Activated CD8-positive, alpha-beta memory T cell treated with anti-CD3 and anti-CD28 coated beads, Interleukin-2, amount 50 U/mL, for 24 hours (primary cell): Measurements from ENCODE around the gene TCL1B.
"Not testable (repeated sequence)": the region's sequence is repeated elsewhere in the genome, so short reads cannot be mapped to it uniquely, and the experiment has no call there.

Source experiments
- DNase-seq: peaks from one replicate; pipeline ENCODE4 v3.0.0-alpha.2; 2020; ENCODE audit errors: extremely low read depth

Gene TCL1B

DNA sequence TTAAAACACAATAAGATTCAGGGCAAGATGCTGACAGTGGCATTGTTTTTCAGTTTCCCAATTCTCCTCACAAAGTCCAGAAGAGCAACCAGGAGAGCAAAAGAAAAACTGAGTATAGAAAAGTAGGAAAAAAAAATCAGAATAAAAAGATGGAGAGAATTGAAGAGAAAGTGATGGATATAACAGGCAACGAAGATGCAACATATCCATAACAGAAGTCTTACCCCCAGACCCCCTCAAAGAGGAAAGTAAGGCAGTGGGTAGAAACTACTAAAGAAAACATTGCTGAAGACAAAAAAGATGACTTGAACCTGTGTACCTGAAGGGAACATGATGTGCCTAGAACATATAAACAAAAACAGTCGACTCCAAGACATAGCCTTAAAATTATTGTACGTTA, 17.1 kb downstream of the TCL1B start:
- no peak for DNase-seq

DNA sequence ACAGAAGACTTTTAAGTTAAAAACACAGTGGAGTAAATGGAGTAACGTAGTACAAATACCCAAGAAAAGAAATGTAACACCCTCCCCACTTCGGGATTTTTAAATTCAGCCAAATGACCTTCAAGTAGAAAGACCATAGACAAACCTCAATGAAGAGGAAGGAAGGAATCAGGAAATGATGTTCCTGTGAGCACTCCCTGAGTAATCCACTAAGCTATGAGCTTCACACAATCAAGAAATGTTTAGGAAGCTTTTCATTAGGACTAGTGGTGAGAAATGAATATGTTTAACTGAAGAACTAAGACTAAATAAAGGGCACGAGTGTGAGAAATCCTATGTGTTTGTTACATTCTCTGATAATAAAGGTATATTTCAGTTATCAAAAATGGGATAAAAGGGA, 17.6 kb downstream of the TCL1B start:
- DNase-seq, result no peak

DNA sequence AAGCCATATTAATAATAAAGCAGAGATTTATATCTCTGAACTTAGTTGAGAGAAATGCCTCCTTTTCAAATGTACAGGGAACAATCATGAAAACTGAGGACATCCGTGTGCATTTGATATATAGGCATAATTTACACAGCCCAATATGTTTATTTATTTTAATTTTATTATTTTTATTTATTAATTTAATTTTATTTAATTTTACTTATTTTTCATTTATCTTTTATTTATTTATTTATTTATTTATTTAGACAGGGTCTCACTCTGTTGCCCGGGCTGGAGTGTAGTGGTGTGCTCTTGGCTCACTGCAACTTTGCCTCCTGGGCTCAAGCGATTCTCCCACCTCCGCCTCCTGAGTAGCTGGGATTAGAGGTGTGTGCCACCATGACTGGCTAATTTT, 19.3 kb downstream of the TCL1B start:
- no peak for DNase-seq

DNA sequence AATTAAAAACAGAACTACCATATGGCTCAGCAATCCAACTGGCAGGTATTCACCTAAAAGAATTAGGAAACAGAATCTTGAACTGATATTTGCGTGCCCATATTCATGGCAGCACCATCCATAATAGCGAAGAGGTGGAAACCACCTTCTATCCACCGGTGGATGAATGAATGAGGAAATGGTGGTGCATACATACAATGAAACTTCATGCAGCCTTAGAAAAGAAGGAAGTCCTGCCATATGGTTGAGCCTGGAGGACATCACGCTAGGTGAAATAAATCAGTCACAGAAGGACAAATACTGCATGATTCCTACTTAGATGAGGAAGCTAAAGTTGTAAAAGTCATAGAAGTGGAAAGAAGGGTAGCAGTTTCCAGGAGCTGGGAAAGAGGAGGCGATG, 21.1 kb downstream of the TCL1B start:
- no peak for DNase-seq

DNA sequence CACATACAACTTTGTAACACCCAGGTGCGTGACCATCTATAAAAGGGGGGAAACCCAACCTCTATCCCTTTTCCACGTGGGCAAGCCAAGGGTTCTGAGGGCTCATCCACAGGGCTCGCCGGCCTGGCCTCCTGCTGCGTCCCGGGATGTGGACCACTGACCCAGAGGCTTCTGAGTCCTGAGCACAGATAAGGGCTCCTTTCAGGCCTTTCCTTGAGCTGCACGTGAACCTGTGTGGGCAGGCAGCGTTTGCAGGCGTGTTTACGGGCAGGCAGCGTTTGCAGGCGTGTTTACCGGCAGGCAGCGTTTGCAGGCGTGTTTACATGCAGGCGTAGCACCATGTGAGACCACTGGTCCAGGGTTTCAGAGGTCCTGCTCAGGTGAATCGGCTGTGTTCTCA, 23.9 kb downstream of the TCL1B start:
- no peak for DNase-seq

DNA sequence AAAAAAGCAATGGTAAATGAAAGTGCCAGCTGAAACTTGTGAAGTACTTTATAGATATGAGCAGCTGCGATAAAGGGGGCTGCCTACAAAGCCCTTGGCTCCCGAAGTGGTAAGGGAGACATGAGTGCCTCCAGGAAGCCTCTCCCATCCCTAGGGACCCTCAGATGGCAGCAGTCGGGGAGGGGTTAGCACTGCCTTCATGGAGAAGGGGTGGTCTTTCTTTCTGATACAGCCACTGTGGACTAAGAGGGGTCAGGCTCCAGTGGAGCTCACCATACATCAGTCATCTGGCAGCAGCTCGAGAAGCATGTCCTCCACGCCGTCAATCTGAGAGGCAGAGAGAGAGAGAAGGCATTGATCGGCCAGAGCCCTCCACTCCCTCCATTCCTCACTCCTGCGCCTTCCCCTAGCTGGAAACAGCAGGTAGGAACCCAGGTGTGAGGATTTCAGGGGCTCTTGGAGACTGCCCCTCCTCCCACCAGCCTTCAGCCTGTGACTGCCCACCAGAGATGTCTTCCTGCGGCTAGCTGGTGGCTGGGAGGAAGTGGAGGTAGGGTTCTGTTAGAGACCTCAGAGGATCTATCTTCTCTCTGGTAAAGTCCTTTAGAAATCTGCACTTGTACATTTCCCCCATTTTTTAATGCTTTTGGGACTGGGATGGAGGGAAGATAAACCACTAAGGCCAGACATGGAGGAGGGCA, 25.4 kb downstream of the TCL1B start:
- DNase-seq, result no peak

DNA sequence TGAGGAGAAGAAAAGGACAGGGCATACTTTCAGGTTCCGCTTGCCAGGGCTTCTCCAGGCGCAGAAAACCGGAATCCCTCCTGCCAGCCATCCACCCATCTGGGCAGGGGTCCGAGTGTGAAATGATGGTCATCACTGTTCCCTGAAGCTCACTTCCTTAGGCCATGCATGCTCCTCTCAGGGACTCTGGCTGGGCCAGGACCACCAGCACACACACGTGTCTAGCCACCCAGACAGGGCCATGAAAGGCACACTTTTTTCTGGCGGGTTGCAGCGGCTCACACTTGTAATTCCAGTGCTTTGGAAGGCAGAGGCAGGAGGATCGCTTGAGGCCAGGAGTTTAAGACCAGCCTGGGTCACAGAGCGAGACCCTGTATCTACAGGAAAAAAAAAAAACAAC, 26.2 kb downstream of the TCL1B start:
- no peak for DNase-seq

DNA sequence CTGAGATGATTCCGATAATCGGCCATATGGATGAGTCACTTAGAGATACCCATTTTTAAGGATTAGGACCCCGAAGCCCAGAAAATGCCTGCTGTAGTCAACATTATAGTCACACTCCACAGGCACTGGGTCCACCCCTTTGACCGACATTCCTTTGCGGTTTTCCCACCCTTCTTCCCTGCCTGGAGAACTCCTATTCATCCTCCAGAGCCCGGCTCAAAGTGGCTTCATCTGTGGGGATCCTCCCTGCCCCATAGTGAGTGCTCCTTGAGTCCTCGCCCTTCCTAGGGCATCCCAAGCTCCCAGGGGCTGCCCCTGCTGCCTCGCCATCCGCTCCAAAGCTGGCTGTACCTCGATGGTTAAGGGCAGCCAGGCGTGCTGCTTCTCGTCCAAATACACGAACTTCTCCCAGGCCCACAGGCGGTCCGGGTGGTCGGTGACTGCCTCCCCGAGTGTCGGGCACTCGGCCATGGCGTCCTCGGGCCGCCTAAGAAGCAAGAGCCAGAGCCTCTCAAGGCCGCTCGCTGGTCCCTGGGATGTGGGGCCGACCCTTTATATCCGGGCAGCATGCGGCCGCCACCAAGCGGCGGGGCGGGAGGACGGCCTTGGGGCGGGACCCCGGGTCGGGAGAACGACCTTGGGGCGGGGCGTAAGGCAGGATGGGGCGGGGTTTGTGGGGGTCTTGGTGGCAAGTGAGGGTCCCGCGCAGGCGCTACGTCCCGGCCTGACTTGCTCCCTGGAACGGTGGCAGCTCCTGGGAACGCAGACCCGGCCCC, 27.6 kb downstream of the TCL1B start, which contains the start of gene TCL1A:
Gene TCL1A (minus strand): TSS at position 530 of the 776 bp plus-strand sequence. CDS start 59 bp downstream, at position 471.
- no peak for DNase-seq

DNA sequence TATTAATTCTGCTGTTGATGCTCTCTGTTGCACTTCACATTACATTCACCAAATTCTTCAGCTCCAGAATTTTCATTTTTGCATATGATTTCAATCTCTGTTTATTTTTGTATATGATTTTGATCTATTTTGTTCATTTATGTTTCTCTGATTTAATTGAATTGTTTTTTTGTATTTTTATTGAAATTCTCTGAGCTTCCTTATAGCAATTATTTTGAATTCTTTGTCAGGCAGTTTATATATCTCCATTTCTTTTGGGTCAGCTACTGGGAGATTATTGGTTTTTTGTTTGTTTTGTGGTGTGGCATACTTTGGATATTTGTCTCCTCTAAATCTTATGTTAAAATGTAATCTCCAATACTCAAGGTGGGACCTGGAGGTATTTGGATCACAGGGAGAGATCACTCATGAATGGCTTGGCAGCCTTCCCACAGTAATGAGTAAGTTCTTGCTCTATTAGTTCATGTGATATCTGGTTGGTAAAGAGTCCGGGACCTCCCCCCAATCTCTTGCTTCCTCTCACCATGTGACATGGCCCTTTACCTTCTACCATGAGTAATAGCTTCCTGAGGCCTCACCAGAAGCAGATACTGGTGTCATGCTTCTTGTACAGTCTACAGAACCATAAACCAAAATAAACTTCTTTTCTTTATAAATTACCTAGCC, 36.4 kb downstream of the TCL1B start:
- DNase-seq, result no peak

DNA sequence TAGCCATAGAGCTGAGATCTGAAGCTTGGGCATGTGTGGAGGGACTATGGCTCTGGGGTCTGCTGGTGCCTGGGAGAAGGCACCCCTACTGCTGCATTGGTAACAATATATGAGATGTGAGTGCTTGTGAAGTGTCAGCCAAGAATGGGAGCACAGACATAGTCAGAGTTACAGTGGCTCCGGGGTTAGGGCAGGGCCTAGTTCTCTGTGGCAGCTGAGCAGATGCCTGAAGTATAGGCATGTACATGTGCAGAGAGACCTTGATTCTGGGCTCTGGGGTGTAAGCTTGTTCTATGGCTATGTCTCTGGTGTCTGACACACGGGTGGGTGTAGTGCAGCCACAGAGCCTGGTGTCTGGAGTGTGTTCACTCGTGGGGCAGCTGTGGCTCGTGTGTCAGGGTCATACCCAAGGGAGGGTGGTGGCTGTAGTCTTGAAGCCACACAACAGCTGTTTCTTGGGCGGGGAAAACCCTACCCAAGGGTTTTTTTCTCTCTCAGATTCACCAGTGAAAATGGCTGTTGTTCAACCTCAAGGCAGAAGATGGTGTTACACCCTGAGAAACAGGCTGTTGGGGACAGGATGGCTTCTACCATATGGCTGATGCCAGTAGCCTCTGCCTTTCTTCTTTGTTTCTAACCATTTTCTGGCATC, 39.6 kb downstream of the TCL1B start:
- no peak for DNase-seq

DNA sequence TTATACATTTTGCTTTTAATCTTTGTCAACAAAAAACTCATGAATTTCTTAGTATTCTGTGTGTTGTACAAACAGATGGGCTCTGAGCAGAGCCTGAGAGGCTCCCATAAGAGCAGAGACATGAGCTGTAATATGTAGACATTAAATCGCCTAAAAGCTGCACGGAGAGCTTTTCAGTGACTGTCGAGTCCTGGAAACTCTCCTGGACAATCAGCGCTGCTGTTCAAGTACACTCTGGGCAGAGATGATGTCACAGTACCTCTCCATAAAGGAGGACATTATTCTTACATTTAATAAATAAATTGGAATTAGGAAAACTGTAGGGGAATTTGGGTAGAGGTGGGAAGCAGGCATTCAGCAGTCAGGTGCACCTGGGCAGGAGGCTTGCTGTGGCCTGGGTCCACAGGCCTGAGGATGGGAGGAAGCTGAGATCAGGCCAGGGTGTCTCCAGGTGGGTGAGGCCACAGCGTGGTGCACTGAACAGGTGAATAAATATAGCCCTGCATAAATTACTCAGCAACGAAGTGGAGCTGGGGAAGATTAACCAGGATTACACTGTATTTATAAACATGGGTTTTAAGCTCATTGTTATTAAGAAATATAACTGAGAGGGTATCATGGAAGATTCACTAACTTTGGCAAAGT, 41.0 kb downstream of the TCL1B start:
- DNase-seq, result no peak

DNA sequence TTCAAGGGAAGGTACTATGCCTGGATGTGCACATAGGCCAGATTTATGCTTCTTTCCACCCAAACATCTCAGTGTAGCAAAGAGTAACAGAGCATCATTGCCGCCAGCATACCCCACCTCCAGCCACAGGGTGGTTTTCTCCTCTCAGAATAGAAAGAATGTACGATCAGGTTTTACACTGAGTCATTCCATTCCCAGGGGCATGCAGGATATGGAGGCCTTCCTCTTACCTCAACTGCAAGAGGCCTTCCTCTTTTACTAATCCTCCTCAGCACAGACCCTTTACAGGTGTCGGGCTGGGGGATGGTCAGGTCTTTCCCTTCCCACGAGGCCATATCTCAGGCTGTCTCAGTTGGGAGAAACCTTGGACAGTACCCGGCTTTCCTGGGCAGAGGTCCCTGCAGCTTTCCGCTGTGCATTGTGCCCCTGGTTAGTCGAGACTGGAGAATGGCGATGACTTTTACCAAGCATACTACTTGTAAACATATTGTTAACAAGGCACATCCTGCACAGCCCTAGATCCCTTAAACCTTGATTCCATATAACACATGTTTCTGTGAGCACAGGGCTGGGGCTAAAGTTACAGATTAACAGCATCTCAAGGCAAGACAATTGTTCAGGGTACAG, 43.3 kb downstream of the TCL1B start:
- not testable (repeated sequence) for DNase-seq

DNA sequence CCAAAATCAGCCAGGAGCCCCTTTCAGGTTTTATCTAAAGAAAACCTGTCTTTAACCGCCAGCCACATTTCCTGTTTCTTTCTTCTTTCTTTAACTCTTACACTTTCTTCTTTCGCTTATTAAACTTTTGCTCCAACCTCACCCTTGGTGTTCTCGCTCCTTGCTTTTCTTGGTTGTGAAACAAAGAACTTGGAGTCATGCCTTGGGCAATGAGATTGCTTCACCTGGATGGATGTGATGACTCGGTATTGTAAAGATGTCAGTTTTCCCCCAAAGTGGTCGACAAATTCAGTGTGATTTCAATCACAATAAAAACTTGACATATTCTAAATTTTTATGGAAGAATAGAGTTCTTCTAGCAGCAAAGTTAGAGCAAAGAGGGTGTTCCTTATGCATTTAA, 43.9 kb downstream of the TCL1B start:
- DNase-seq, result no peak

DNA sequence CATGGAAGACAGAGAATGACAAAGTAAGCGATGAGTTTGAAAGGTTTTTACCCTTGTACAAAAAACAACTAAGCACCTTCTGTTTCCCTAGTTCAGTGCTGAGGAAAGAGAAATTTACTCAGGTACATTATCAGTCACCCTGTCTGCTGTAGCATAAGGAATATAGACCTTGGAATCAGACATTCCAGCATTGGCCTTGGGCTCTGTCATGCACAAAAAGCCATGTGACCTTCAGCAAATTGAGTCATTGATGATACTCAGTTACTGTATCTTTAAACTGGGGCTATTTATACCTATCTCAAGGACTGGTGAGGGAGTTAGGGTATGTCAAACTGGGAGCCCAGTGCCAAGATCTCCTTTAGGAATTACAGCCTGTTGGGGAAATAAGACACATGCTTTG, 47.0 kb downstream of the TCL1B start:
- no peak for DNase-seq

DNA sequence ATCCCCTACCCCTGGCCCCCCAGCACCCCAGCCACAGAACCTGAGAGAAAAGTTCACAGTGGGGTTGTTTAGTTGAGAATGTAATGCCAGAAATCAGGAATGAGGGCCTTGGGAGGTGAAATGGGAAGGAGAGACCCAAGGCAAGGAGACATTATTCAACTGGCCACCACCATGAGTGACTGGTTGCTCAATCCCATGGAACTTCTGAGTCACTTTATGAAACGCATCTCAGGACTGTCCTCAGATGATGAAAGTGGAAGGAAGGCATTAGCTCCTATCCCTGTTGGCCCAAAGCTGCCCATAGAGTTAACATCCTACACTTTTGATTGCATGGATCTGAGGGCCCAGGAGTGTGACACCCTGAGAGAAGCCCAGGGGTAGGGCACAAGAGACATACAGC, 53.1 kb downstream of the TCL1B start:
- DNase-seq, result no peak

DNA sequence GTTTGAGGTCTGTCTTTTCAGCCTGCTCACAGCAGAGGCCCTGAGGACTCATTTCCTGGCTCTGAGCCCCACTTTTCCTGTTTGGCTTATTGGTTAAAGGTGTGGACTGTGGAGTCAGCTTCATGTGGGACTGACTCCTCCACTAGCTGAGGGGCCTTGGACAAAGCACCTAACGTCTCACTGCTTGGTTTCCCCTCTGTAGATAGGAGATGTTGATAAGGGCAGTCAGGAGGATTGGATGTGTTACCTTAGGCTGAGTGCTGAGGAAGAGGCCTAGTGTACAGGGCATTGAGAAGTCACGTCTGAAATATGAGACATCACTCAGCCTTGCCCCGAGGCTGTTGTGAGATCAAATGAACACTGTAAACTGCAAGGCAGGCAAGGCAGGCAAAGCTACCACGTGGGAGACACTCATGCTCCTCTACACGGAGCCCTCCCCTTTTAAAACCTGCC, 54.8 kb downstream of the TCL1B start:
- DNase-seq, result no peak

DNA sequence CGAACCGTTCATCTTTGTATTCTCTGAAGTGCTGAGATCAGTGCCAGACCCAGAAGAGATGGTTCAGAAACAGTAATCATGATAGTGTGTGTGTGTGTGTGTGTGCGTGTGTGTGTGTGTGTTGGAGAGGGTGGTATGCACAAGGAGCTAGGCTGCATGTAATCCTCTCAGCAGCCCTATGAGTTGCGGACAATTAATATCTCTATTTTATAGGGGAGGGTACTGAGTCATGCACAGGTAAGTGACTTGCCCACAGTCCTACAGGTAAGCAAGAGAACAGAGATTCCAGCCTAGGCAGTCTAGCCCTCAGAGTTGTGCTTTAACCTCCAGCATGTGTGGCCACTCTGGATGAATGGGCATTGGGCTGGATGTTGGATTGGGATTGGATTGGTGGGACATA, 55.6 kb downstream of the TCL1B start:
- DNase-seq, result no peak
